Activated T-cell treated with anti-CD3 and anti-CD28 coated beads, Interleukin-2, amount 50 U/mL, for 72 hours (primary cell): Measurements from ENCODE around the gene NFIB. TPM values are rescaled to one million over a fixed set of nuclear protein-coding genes. Genes with fewer than 3 reads are reported as not detected.

Experiments used
- ATAC-seq, 2 donors: fragments of 150-1000 bp; cut with Tn5 transposase; replicated peaks in 1 of 2; 2 replicates each; pipeline ENCODE4 v1.10.0; 2021; ENCODE audit warnings: moderate library complexity in 2 of 2, mild to moderate bottlenecking in 1 of 2
- DNase-seq, 2 donors: peaks; one replicate each; pipeline ENCODE4 v3.0.0; 2021 to 2022; ENCODE audit warnings: mixed read lengths in 1 of 2
- H3K27ac Mint-ChIP-seq: one replicate; pipeline ENCODE4 v1.8.0; 2022; ENCODE audit warnings: mild to moderate bottlenecking, moderate library complexity, mixed read lengths
- H3K27me3 Mint-ChIP-seq: one replicate; pipeline ENCODE4 v1.8.0; 2022; ENCODE audit warnings: low read depth, mixed read lengths
- H3K36me3 Mint-ChIP-seq, 2 donors: one replicate each; pipeline ENCODE4 v1.8.0; 2022; ENCODE audit warnings: mixed read lengths in 2 of 2, mild to moderate bottlenecking in 1 of 2; ENCODE audit not compliant: insufficient read depth in 2 of 2
- H3K4me1 Mint-ChIP-seq: one replicate; pipeline ENCODE4 v1.8.0; 2022; ENCODE audit warnings: low read depth, mixed read lengths
- H3K4me3 Mint-ChIP-seq, 2 donors: one replicate each; pipeline ENCODE4 v1.8.0; 2022; ENCODE audit warnings: mild to moderate bottlenecking in 2 of 2, mixed read lengths in 2 of 2, moderate library complexity in 2 of 2
- H3K9me3 Mint-ChIP-seq, 2 donors: one replicate each; pipeline ENCODE4 v1.8.0; 2022; ENCODE audit warnings: mixed read lengths in 2 of 2
- total RNA-seq, 2 donors: library from RNA; stranded (reverse); gene quantifications; one replicate each; pipeline ENCODE4 v1.2.3, GENCODE V29; 2022

NFIB gene
- total RNA-seq, 2 donors from 2014 or later, result not detected

- Mint-ChIP-seq H3K36me3 (peaks cover 0 to 2% of the 10 kb centered on the region in 2 donors), H3K27ac (no peak overlapping the region)
Observed at GRCh38 chr9:14281876-14282275, 32.1 kb downstream of the NFIB start.

GRCh38 chr9:14281136-14281795, 32.7 kb downstream of the NFIB start:
- H3K27ac Mint-ChIP-seq, result no peak overlapping the region
- no peaks in the 10 kb centered on the region for H3K9me3 Mint-ChIP-seq
- no peaks in the 10 kb centered on the region for H3K4me1 Mint-ChIP-seq
- H3K36me3 Mint-ChIP-seq, result no peaks in the 10 kb centered on the region
- DNase-seq, result no peak
- no peak overlapping the region for H3K4me3 Mint-ChIP-seq
- H3K27me3 Mint-ChIP-seq, result peaks cover 25% of the 10 kb centered on the region
- no peak for ATAC-seq

More at GRCh38 chr9:14281876-14282275, 32.1 kb downstream of the NFIB start:
- no peak overlapping the region for H3K4me3 Mint-ChIP-seq
- peaks cover 31% of the 10 kb centered on the region for H3K27me3 Mint-ChIP-seq
- no peaks in the 10 kb centered on the region for H3K4me1 Mint-ChIP-seq
- DNase-seq, result no peak
- no peaks in the 10 kb centered on the region for H3K9me3 Mint-ChIP-seq
- no peak for ATAC-seq

- ATAC-seq (no peak), DNase-seq (no peak)
- Mint-ChIP-seq H3K9me3 (no peaks in the 10 kb centered on the region), H3K27me3 (peaks cover 22% of the 10 kb centered on the region), H3K27ac (no peak overlapping the region), H3K4me1 (no peaks in the 10 kb centered on the region), H3K36me3 (no peaks in the 10 kb centered on the region), H3K4me3 (no peak overlapping the region)
Observed at GRCh38 chr9:14279671-14280070, 34.3 kb downstream of the NFIB start.

GRCh38 chr9:14278291-14278721, 35.6 kb downstream of the NFIB start:
- H3K27ac Mint-ChIP-seq, result no peak overlapping the region
- DNase-seq (no peak), ATAC-seq (no peak)
- peaks cover 32% of the 10 kb centered on the region for H3K27me3 Mint-ChIP-seq
- H3K36me3 Mint-ChIP-seq, result no peaks in the 10 kb centered on the region
- H3K4me1 Mint-ChIP-seq, result peaks cover 5% of the 10 kb centered on the region
- no peaks in the 10 kb centered on the region for H3K9me3 Mint-ChIP-seq
- H3K4me3 Mint-ChIP-seq, result no peak overlapping the region

GRCh38 chr9:14277761-14278160, 36.2 kb downstream of the NFIB start:
- Mint-ChIP-seq H3K27ac (no peak overlapping the region), H3K4me1 (peaks cover 5% of the 10 kb centered on the region), H3K4me3 (no peak overlapping the region), H3K36me3 (no peaks in the 10 kb centered on the region), H3K27me3 (peaks cover 35% of the 10 kb centered on the region), H3K9me3 (no peaks in the 10 kb centered on the region)
- DNase-seq, result no peak
- ATAC-seq, result no peak

- Mint-ChIP-seq H3K27ac (no peak overlapping the region), H3K4me1 (peaks cover 5% of the 10 kb centered on the region), H3K36me3 (no peaks in the 10 kb centered on the region), H3K4me3 (no peak overlapping the region), H3K27me3 (peaks cover 37% of the 10 kb centered on the region), H3K9me3 (no peaks in the 10 kb centered on the region)
- DNase-seq (no peak), ATAC-seq (no peak)
Observed at GRCh38 chr9:14277244-14277643, 36.7 kb downstream of the NFIB start.

- H3K36me3 Mint-ChIP-seq, result no peaks in the 10 kb centered on the region
- no peak for ATAC-seq
- no peak overlapping the region for H3K27ac Mint-ChIP-seq
- DNase-seq, result no peak
- no peak overlapping the region for H3K4me3 Mint-ChIP-seq
- peaks cover 31% of the 10 kb centered on the region for H3K27me3 Mint-ChIP-seq
- peaks cover 5% of the 10 kb centered on the region for H3K4me1 Mint-ChIP-seq
- no peaks in the 10 kb centered on the region for H3K9me3 Mint-ChIP-seq
Observed at GRCh38 chr9:14275331-14275730, 38.6 kb downstream of the NFIB start.

- Mint-ChIP-seq H3K36me3 (no peaks in the 10 kb centered on the region), H3K27me3 (peaks cover 23% of the 10 kb centered on the region), H3K9me3 (no peaks in the 10 kb centered on the region), H3K4me3 (no peak overlapping the region), H3K27ac (no peak overlapping the region), H3K4me1 (peaks cover 5% of the 10 kb centered on the region)
- no peak for ATAC-seq
- DNase-seq, result no peak
Observed at GRCh38 chr9:14273696-14274121, 40.2 kb downstream of the NFIB start.

- peaks cover 0 to 4% of the 10 kb centered on the region in 2 donors for H3K9me3 Mint-ChIP-seq
- no peaks in the 10 kb centered on the region for H3K36me3 Mint-ChIP-seq
- no peak overlapping the region for H3K4me3 Mint-ChIP-seq
- ATAC-seq, result no peak
- no peak for DNase-seq
- H3K4me1 Mint-ChIP-seq, result peaks cover 5% of the 10 kb centered on the region
- no peak overlapping the region for H3K27ac Mint-ChIP-seq
- H3K27me3 Mint-ChIP-seq, result peaks cover 17% of the 10 kb centered on the region
Observed at GRCh38 chr9:14272927-14273528, 40.9 kb downstream of the NFIB start.

- DNase-seq (no peak), ATAC-seq (no peak)
- Mint-ChIP-seq H3K4me1 (peaks cover 5% of the 10 kb centered on the region), H3K36me3 (no peaks in the 10 kb centered on the region), H3K4me3 (no peak overlapping the region), H3K27ac (no peak overlapping the region), H3K9me3 (peaks cover 0 to 4% of the 10 kb centered on the region in 2 donors), H3K27me3 (peaks cover 15% of the 10 kb centered on the region)
Observed at GRCh38 chr9:14271093-14271673, 42.8 kb downstream of the NFIB start.

- Mint-ChIP-seq H3K4me1 (peaks cover 5% of the 10 kb centered on the region), H3K27me3 (peaks cover 15% of the 10 kb centered on the region), H3K36me3 (no peaks in the 10 kb centered on the region), H3K27ac (no peak overlapping the region), H3K4me3 (no peak overlapping the region), H3K9me3 (peaks cover 0 to 6% of the 10 kb centered on the region in 2 donors)
- DNase-seq (no peak), ATAC-seq (no peak)
Observed at GRCh38 chr9:14270358-14271092, 43.4 kb downstream of the NFIB start.

- H3K27ac Mint-ChIP-seq, result no peak overlapping the region
- H3K4me3 Mint-ChIP-seq, result no peak overlapping the region
- H3K36me3 Mint-ChIP-seq, result no peaks in the 10 kb centered on the region
- peaks cover 15% of the 10 kb centered on the region for H3K27me3 Mint-ChIP-seq
- DNase-seq (no peak), ATAC-seq (no peak)
- peaks cover 0 to 6% of the 10 kb centered on the region in 2 donors for H3K9me3 Mint-ChIP-seq
- H3K4me1 Mint-ChIP-seq, result peaks cover 5% of the 10 kb centered on the region
Observed at GRCh38 chr9:14269916-14270315, 44.0 kb downstream of the NFIB start.
